ENCODE measurements around the gene TDRD1. TPM values are rescaled to one million over a fixed set of nuclear protein-coding genes. Genes with fewer than 3 reads are reported as not detected.

Gene TDRD1
- total and polyA plus RNA-seq, 2 donors (not counting 1 experiment from before 2014, with no cell fraction given), result 0.10 to 0.22 TPM

- H3K4me1 ChIP-seq (ENCODE audit: control insufficient read depth in 2 of 2, insufficient read depth in 2 of 2, low read length in 2 of 2), result peaks cover 11 to 13% of the 10 kb centered on the region in 2 donors
- peaks cover 80% of the 10 kb centered on the region for H3K79me2 ChIP-seq (ENCODE audit: control insufficient read depth, insufficient read depth, low read length)
- ChIA-PET CTCF (no interaction called here), POLR2A (no interaction called here)
- peaks cover 2% of the 10 kb centered on the region for H3K9me3 Mint-ChIP-seq (ENCODE audit: insufficient read depth)
- H3K36me3 ChIP-seq (replicated peaks in 1 of 2; ENCODE audit: control extremely low read depth in 1 of 2, control insufficient read depth in 1 of 2, extremely low read depth in 1 of 2, insufficient read depth in 2 of 2, low read length in 1 of 2), result peaks cover 0 to 5% of the 10 kb centered on the region in 2 experiments
- no peaks in the 10 kb centered on the region for H4K20me1 ChIP-seq (ENCODE audit: control insufficient read depth, insufficient read depth, low read length, poor library complexity, severe bottlenecking)
- H3K9me3 ChIP-seq (ENCODE audit: control extremely low read depth in 1 of 3, control insufficient read depth in 2 of 3, insufficient read depth in 1 of 3, low read length in 2 of 3), result peaks cover 0 to 3% (median 0%) of the 10 kb centered on the region in 3 donors
- H3K27ac Mint-ChIP-seq, result no peak overlapping the region
- H3K9ac ChIP-seq (ENCODE audit: low read length), result no peak overlapping the region
- H3K27me3 ChIP-seq (replicated peaks in 1 of 4; ENCODE audit: control extremely low read depth in 1 of 4, control insufficient read depth in 3 of 4, insufficient read depth in 4 of 4, low read length in 3 of 4), result no peaks in the 10 kb centered on the region
- peak overlapping the region; percentile 80 for H3K4me2 ChIP-seq (replicated peaks; ENCODE audit: low read depth, low read length, poor library complexity, severe bottlenecking)
- H3K4me3 Mint-ChIP-seq, result peak overlapping the region; percentile 89
- peaks cover 41% of the 10 kb centered on the region for H3K4me1 Mint-ChIP-seq
- DNase-seq, result no peak
- TF ChIP-seq EZH2 (IDR thresholded peaks at IDR 0.05; ENCODE audit: borderline replicate concordance, insufficient read depth, low read depth, low read length, poor library complexity, severe bottlenecking) (no peak), CTCF (IDR thresholded peaks at IDR 0.05) (no peak)
- H2AFZ ChIP-seq (ENCODE audit: insufficient read depth, low read depth, low read length, poor library complexity, severe bottlenecking), result no peak overlapping the region
- H3K27ac ChIP-seq (ENCODE audit: low read length in 2 of 2), result peak overlapping the region in 1 of 2 donors; percentile 51
- no peak overlapping the region for H3K4me3 ChIP-seq (ENCODE audit: control extremely low read depth in 1 of 5, extremely low read depth in 1 of 5, insufficient read depth in 1 of 5, low read depth in 2 of 5, low read length in 4 of 5)
- no peak for ATAC-seq (ENCODE audit: low read depth)
- intact Hi-C loops (cut with micrococcal nuclease), result loop anchor here (5.0 to 10.0 kb wide), 2 partner anchors 40 to 653 kb away; partner anchors contain the start of gene FHIP2A
- peaks cover 3% of the 10 kb centered on the region for H3K27me3 Mint-ChIP-seq
- WGBS (ENCODE audit: insufficient coverage), result no CpG with 5 or more reads among the region's 1 CpG
Measured at GRCh38 chr10:114172216-114172615, 6.9 kb upstream of the TDRD1 start.

GRCh38 chr10:114172776-114173602 is 6.2 kb upstream of the TDRD1 start:
- H3K9ac ChIP-seq (ENCODE audit: low read length), result peak overlapping the region; percentile 78
- H3K9me3 ChIP-seq (ENCODE audit: control extremely low read depth in 1 of 3, control insufficient read depth in 2 of 3, insufficient read depth in 1 of 3, low read length in 2 of 3), result peaks cover 0 to 3% (median 0%) of the 10 kb centered on the region in 3 donors
- 81% methylated on average over 3 of the region's 9 CpGs for WGBS (ENCODE audit: insufficient coverage)
- no peaks in the 10 kb centered on the region for H3K27me3 ChIP-seq (replicated peaks in 1 of 4; ENCODE audit: control extremely low read depth in 1 of 4, control insufficient read depth in 3 of 4, insufficient read depth in 4 of 4, low read length in 3 of 4)
- Mint-ChIP-seq H3K27me3 (peaks cover 3% of the 10 kb centered on the region), H3K9me3 (ENCODE audit: insufficient read depth) (peaks cover 2% of the 10 kb centered on the region), H3K4me1 (peaks cover 39% of the 10 kb centered on the region), H3K4me3 (peak overlapping the region; percentile 89), H3K27ac (peak overlapping the region; percentile 96)
- peaks cover 73% of the 10 kb centered on the region for H3K79me2 ChIP-seq (ENCODE audit: control insufficient read depth, insufficient read depth, low read length)
- H3K36me3 ChIP-seq (replicated peaks in 1 of 2; ENCODE audit: control extremely low read depth in 1 of 2, control insufficient read depth in 1 of 2, extremely low read depth in 1 of 2, insufficient read depth in 2 of 2, low read length in 1 of 2), result peaks cover 0 to 5% of the 10 kb centered on the region in 2 experiments
- H3K27ac ChIP-seq (ENCODE audit: low read length in 2 of 2), result peak overlapping the region; percentile 81 to 84
- intact Hi-C loops (cut with micrococcal nuclease), result loop anchor here (5.0 to 10.0 kb wide), 2 partner anchors 41 to 652 kb away; partner anchors contain the start of gene FHIP2A
- ATAC-seq (ENCODE audit: low read depth) (no peak), DNase-seq (peak; percentile 9)
- H2AFZ ChIP-seq (ENCODE audit: insufficient read depth, low read depth, low read length, poor library complexity, severe bottlenecking), result peak overlapping the region; percentile 80
- ChIA-PET POLR2A (no interaction called here), CTCF (no interaction called here)
- H3K4me2 ChIP-seq (replicated peaks; ENCODE audit: low read depth, low read length, poor library complexity, severe bottlenecking), result peak overlapping the region; percentile 80
- peaks cover 11 to 13% of the 10 kb centered on the region in 2 donors for H3K4me1 ChIP-seq (ENCODE audit: control insufficient read depth in 2 of 2, insufficient read depth in 2 of 2, low read length in 2 of 2)
- H4K20me1 ChIP-seq (ENCODE audit: control insufficient read depth, insufficient read depth, low read length, poor library complexity, severe bottlenecking), result no peaks in the 10 kb centered on the region
- TF ChIP-seq CTCF (IDR thresholded peaks at IDR 0.05) (no peak), EZH2 (IDR thresholded peaks at IDR 0.05; ENCODE audit: borderline replicate concordance, insufficient read depth, low read depth, low read length, poor library complexity, severe bottlenecking) (no peak)
- peak overlapping the region; percentile 85 to 95 (median 88) for H3K4me3 ChIP-seq (ENCODE audit: control extremely low read depth in 1 of 5, extremely low read depth in 1 of 5, insufficient read depth in 1 of 5, low read depth in 2 of 5, low read length in 4 of 5)

All from B cell (primary cell).